Transverse colon (tissue), 3 donors: ENCODE results near the gene CENPB.

Source experiments
- CTCF ChIP-seq, 5 experiments: fragments of 200-600 bp in 3 of 5; fragments of 450-650 bp in 2 of 5; sonication (generic) in 3 of 5; IDR thresholded peaks; 1 replicate in 2 of 5; 2 replicates in 3 of 5; pipeline ENCODE4 v1.5.1; 2016 to 2017; ENCODE audit warnings: antibody characterized with exemption in 5 of 5, inconsistent platforms in 3 of 5, mild to moderate bottlenecking in 2 of 5, moderate library complexity in 1 of 5
- POLR2A ChIP-seq: fragments of 450-650 bp; IDR thresholded peaks from one replicate; pipeline ENCODE4 v1.6.1; 2016; ENCODE audit warnings: antibody characterized with exemption, mild to moderate bottlenecking, moderate library complexity

GRCh38 chr20:3775457-3776108 lies 11.0 kb downstream of the CENPB start:
- TF ChIP-seq CTCF (IDR thresholded peaks at IDR 0.05) (no peak), POLR2A (no peak)
